Kidney (tissue), 14 donors: ENCODE results near the gene AMPH. TPM values are rescaled to one million over a fixed set of nuclear protein-coding genes. Genes with fewer than 3 reads are reported as not detected.
A peak's percentile ranks its signal among the peaks of the same experiment; 100 is the strongest.

Experiments
- DNase-seq, 5 donors: peaks; one replicate each; pipeline ENCODE4 v3.0.0-alpha.2; 2013 to 2020
- FAIRE-seq: peaks from 2 replicates; lab custom pipeline; 2012; peaks lifted over from hg19 to GRCh38; lab: Jason Lieb, UNC
- H3K27ac ChIP-seq, 2 donors: one replicate each; pipeline ENCODE4 v1.7.0; 2013; ENCODE audit warnings: low read depth in 2 of 2, low read length in 2 of 2, inconsistent platforms in 1 of 2
- H3K27me3 ChIP-seq: one replicate; pipeline ENCODE4 v1.7.1; 2013; ENCODE audit warnings: low read length, inconsistent platforms; ENCODE audit not compliant: control insufficient read depth, insufficient read depth
- H3K36me3 ChIP-seq, 3 donors: one replicate each; pipeline versions ENCODE4 v1.7.0 to v1.7.1; 2013; ENCODE audit warnings: low read length in 3 of 3, control low read depth in 1 of 3, inconsistent platforms in 1 of 3; ENCODE audit not compliant: insufficient read depth in 3 of 3, control insufficient read depth in 2 of 3
- H3K4me1 ChIP-seq, 3 donors: one replicate each; pipeline versions ENCODE4 v1.7.0 to v1.7.1; 2013; ENCODE audit warnings: low read length in 3 of 3, inconsistent platforms in 1 of 3, low read depth in 1 of 3; ENCODE audit not compliant: control insufficient read depth in 2 of 3, insufficient read depth in 2 of 3
- H3K4me3 ChIP-seq, 3 donors: one replicate each; pipeline versions ENCODE4 v1.7.0 to v1.8.1; 2013; ENCODE audit warnings: low read length in 3 of 3, control low read depth in 1 of 3, inconsistent platforms in 1 of 3
- H3K9ac ChIP-seq, 3 donors: one replicate each; pipeline versions ENCODE4 v1.7.0 to v1.7.1; 2013; ENCODE audit warnings: low read length in 3 of 3, control low read depth in 1 of 3, inconsistent platforms in 1 of 3
- H3K9me3 ChIP-seq, 3 donors: one replicate each; pipeline versions ENCODE4 v1.7.0 to v1.7.1; 2013; ENCODE audit warnings: low read length in 3 of 3, control low read depth in 1 of 3, inconsistent platforms in 1 of 3; ENCODE audit not compliant: control insufficient read depth in 2 of 3, insufficient read depth in 1 of 3
- CTCF ChIP-seq: IDR thresholded peaks from 3 replicates; pipeline ENCODE4 v1.5.1; 2012; ENCODE audit warnings: mild to moderate bottlenecking, moderate library complexity, borderline replicate concordance; ENCODE audit not compliant: insufficient read depth; ENCODE audit errors: extremely low read depth
- intact Hi-C: fragments of 100-400 bp; cut with DNase I; formaldehyde crosslinking; loops from one replicate; pipeline ENCODE4 v1.11.1; 2022
- polyA plus RNA-seq: library from polyadenylated mRNA; stranded (reverse); fragments of 350-450 nt; fragmentation: Illumina TruSeq; extraction: RNeasy Lipid Tissue Mini Kit (QIAGEN cat#74804); gene quantifications from one replicate; pipeline ENCODE4 v1.2.3, GENCODE V29; 2014; ENCODE audit warnings: low read depth, low replicate concordance; ENCODE audit not compliant: insufficient read depth
- total RNA-seq: library from RNA; stranded (reverse); fragmentation: NEBNext Ultra II Directional; extraction: Animal tissue kit (Norgen Biotek cat#: 25700); gene quantifications from one replicate; pipeline ENCODE4 v1.2.1, GENCODE V29; 2021
- donor health status: control.
- donor health status: control.
- donor health status: control.
- donor health status: control.
- donor health status: control.
- donor health status: DM: yes; HTN: yes; CAD: no.
- donor health status: Normal renal cell carcinoma (clear cell type).

AMPH gene
- total and polyA plus RNA-seq, 2 donors from 2014 or later = 1.2 to 1.4 TPM

GRCh38 chr7:38518541-38518940, 112.6 kb downstream of the AMPH start:
- Histone ChIP-seq H3K4me3 (no peak overlapping the region), H3K36me3 (no peaks in the 10 kb centered on the region), H3K9me3 (peaks cover 0 to 5% (median 0%) of the 10 kb centered on the region in 3 donors), H3K9ac (no peak overlapping the region), H3K4me1 (no peaks in the 10 kb centered on the region), H3K27ac (no peak overlapping the region), H3K27me3 (no peaks in the 10 kb centered on the region)
- FAIRE-seq (no peak), DNase-seq (no peak)
- intact Hi-C loops = no loop called here
- TF ChIP-seq CTCF = no peak

GRCh38 chr7:38512704-38513103, 118.5 kb downstream of the AMPH start:
- no peak overlapping the region for H3K4me3 ChIP-seq

GRCh38 chr7:38512291-38512690, 118.9 kb downstream of the AMPH start:
- DNase-seq = no peak
- H3K4me3 ChIP-seq = no peak overlapping the region
- intact Hi-C loops = no loop called here
- H3K9me3 ChIP-seq = peaks cover 0 to 5% (median 0%) of the 10 kb centered on the region in 3 donors
- H3K36me3 ChIP-seq = no peaks in the 10 kb centered on the region
- no peaks in the 10 kb centered on the region for H3K27me3 ChIP-seq
- FAIRE-seq = no peak
- no peak for TF ChIP-seq CTCF
- no peak overlapping the region for H3K27ac ChIP-seq
- H3K9ac ChIP-seq = no peak overlapping the region
- no peaks in the 10 kb centered on the region for H3K4me1 ChIP-seq

More at GRCh38 chr7:38512704-38513103, 118.5 kb downstream of the AMPH start:
- no peak for TF ChIP-seq CTCF
- H3K9me3 ChIP-seq = peaks cover 0 to 5% (median 0%) of the 10 kb centered on the region in 3 donors
- H3K36me3 ChIP-seq = no peaks in the 10 kb centered on the region
- FAIRE-seq (no peak), DNase-seq (peak in 1 of 5 donors; percentile 20)
- intact Hi-C loops = no loop called here
- no peak overlapping the region for H3K27ac ChIP-seq
- no peaks in the 10 kb centered on the region for H3K4me1 ChIP-seq
- no peak overlapping the region for H3K9ac ChIP-seq
- no peaks in the 10 kb centered on the region for H3K27me3 ChIP-seq

GRCh38 chr7:38507384-38507783, 123.8 kb downstream of the AMPH start:
- FAIRE-seq = no peak

More at GRCh38 chr7:38507384-38507783, 123.8 kb downstream of the AMPH start:
- intact Hi-C loops = no loop called here
- no peak for DNase-seq
- H3K27ac ChIP-seq = no peak overlapping the region
- no peaks in the 10 kb centered on the region for H3K9me3 ChIP-seq
- no peaks in the 10 kb centered on the region for H3K27me3 ChIP-seq
- TF ChIP-seq CTCF = no peak
- no peaks in the 10 kb centered on the region for H3K4me1 ChIP-seq
- H3K36me3 ChIP-seq = no peaks in the 10 kb centered on the region
- H3K4me3 ChIP-seq = no peak overlapping the region
- H3K9ac ChIP-seq = no peak overlapping the region
